Measurements from ENCODE around the gene CTDSPL2. TPM values are rescaled to one million over a fixed set of nuclear protein-coding genes. Genes with fewer than 3 reads are reported as not detected.

CTDSPL2 gene
- total and polyA plus RNA-seq, 2 experiments from 2014 or later, result 42.2 to 86.2 TPM

- TF ChIP-seq ZNF462 (CRISPR knock-in tag; IDR thresholded peaks at IDR 0.05), result no peak
Observed at GRCh38 chr15:44381236-44381635, 46.2 kb upstream of the CTDSPL2 start (continued).

- DNase-seq (ENCODE audit: low spot score) (no peak), ATAC-seq (no peak)
- no peak overlapping the region for H3K4me2 ChIP-seq
- no peaks in the 10 kb centered on the region for H3K27me3 ChIP-seq (ENCODE audit: insufficient read depth)
- H3K36me3 ChIP-seq (ENCODE audit: insufficient read depth), result no peaks in the 10 kb centered on the region; the same call in 1 of the 2 replicates
- H3K4me3 ChIP-seq, result no peak overlapping the region
- Mint-ChIP-seq H3K27me3 (ENCODE audit: insufficient read depth, low read depth, poor library complexity) (no peaks in the 10 kb centered on the region), H3K36me3 (ENCODE audit: low read depth) (no peaks in the 10 kb centered on the region), H3K4me1 (no peaks in the 10 kb centered on the region), H3K27ac (no peak overlapping the region), H3K9me3 (no peaks in the 10 kb centered on the region), H3K4me3 (no peak overlapping the region)
- no peaks in the 10 kb centered on the region for H3K79me2 ChIP-seq (replicated peaks; ENCODE audit: insufficient read depth)
- H4K20me1 ChIP-seq (replicated peaks; ENCODE audit: insufficient read depth), result no peaks in the 10 kb centered on the region
- no peak overlapping the region for H2AFZ ChIP-seq
- H3K27ac ChIP-seq (ENCODE audit: low read depth), result no peak overlapping the region
- H3K9me2 ChIP-seq (ENCODE audit: insufficient read depth), result no peaks in the 10 kb centered on the region
- H3K4me1 ChIP-seq (ENCODE audit: insufficient read depth), result no peaks in the 10 kb centered on the region
- TF ChIP-seq POLR2AphosphoS5 (IDR thresholded peaks at IDR 0.05; ENCODE audit: low read depth) (no peak), ZNF331 (CRISPR knock-in tag; IDR thresholded peaks at IDR 0.05; ENCODE audit: low read depth) (no peak), REST (IDR thresholded peaks at IDR 0.05; ENCODE audit: unreplicated experiment) (no peak), ETS1 (IDR thresholded peaks at IDR 0.05) (no peak), JUNB (IDR thresholded peaks at IDR 0.05; ENCODE audit: unreplicated experiment) (no peak), EZH2phosphoT487 (IDR thresholded peaks at IDR 0.05; ENCODE audit: unreplicated experiment) (no peak), EZH2 (IDR thresholded peaks at IDR 0.05; ENCODE audit: low read depth, unreplicated experiment) (no peak), CREB1 (CRISPR knock-in tag; IDR thresholded peaks at IDR 0.05; ENCODE audit: low read depth) (no peak)
- H3F3A ChIP-seq (replicated peaks; ENCODE audit: low read depth), result no peaks in the 10 kb centered on the region
Observed at GRCh38 chr15:44385344-44385942, 42.0 kb upstream of the CTDSPL2 start.
